Ovary (tissue), 9 donors: Measurements from ENCODE around the gene P2RY11. TPM values are rescaled to one million over a fixed set of nuclear protein-coding genes. Genes with fewer than 3 reads are reported as not detected.

Experiments used
- DNase-seq, 5 donors: peaks; one replicate each; pipeline ENCODE4 v3.0.0-alpha.2; 2019 to 2020
- H3K27ac ChIP-seq, 2 donors: fragments of 200-600 bp; one replicate each; pipeline versions ENCODE4 v1.5.1 to v1.8.0; 2019 to 2022
- H3K27me3 ChIP-seq: fragments of 200-600 bp; one replicate; pipeline ENCODE4 v1.8.0; 2022
- H3K36me3 ChIP-seq: fragments of 200-600 bp; sonication (generic); one replicate; pipeline ENCODE4 v1.5.1; 2019
- H3K4me1 ChIP-seq: one replicate; pipeline ENCODE4 v1.8.1; 2013; ENCODE audit warnings: mild to moderate bottlenecking, moderate library complexity; ENCODE audit not compliant: insufficient read depth
- H3K4me3 ChIP-seq: fragments of 200-600 bp; sonication (generic); one replicate; pipeline ENCODE4 v1.5.1; 2017
- H3K9me3 ChIP-seq, 2 donors: fragments of 200-600 bp in 1 of 2; sonication (generic) in 1 of 2; one replicate each; pipeline versions ENCODE4 v1.5.1 to v1.8.1; 2013 to 2019; ENCODE audit warnings: mild to moderate bottlenecking in 1 of 2, moderate library complexity in 1 of 2
- CTCF ChIP-seq, 3 donors: fragments of 450-650 bp in 2 of 3; fragments of 200-600 bp in 1 of 3; IDR thresholded peaks; one replicate each; pipeline versions ENCODE4 v1.5.1 to v1.8.0; 2016 to 2022; ENCODE audit warnings: antibody characterized with exemption in 3 of 3, mild to moderate bottlenecking in 1 of 3
- EP300 ChIP-seq: sonication (generic); formaldehyde crosslinking; IDR thresholded peaks from one replicate; pipeline ENCODE4 v1.6.1; 2017; ENCODE audit warnings: antibody characterized with exemption
- POLR2A ChIP-seq: fragments of 450-650 bp; IDR thresholded peaks from one replicate; pipeline ENCODE4 v1.6.1; 2017; ENCODE audit warnings: antibody characterized with exemption, mild to moderate bottlenecking, moderate library complexity
- WGBS, 3 donors: extraction: QIAGEN DNeasy Blood & Tissue Kit in 1 of 3; methylation state at CpG; one replicate each; pipeline versions ENCODE4 v1.1.5 to v1.1.7; 2013 to 2017; 5-methylcytosine and 5-hydroxymethylcytosine counted together
- intact Hi-C, 4 donors: fragments of 100-400 bp; cut with DNase I; formaldehyde crosslinking; loops; one replicate each; pipeline versions ENCODE4 v1.11.0 to v1.15.1; 2022 to 2023
- polyA plus RNA-seq, 2 donors: library from polyadenylated mRNA; stranded (reverse); fragments of 200-250 nt in 1 of 2; fragments of 350-450 nt in 1 of 2; fragmentation: Illumina TruSeq in 1 of 2; extraction: RNeasy Lipid Tissue Mini Kit (QIAGEN cat#74804) in 1 of 2; gene quantifications; one replicate each; pipeline ENCODE4 v1.2.3, GENCODE V29; 2013 to 2014
- total RNA-seq, 7 donors: library from RNA; depleted of rRNA in 2 of 7; stranded (reverse); fragments of >200 nt in 2 of 7; fragmentation: NEBNext Ultra II Directional in 3 of 7; extraction: Animal tissue kit (Norgen Biotek cat#: 25700) in 3 of 7; gene quantifications; one replicate each; pipeline versions ENCODE4 v1.1.0 to v1.2.4, GENCODE V29; 2016 to 2023
- donor health status: DM: no; HTN: no; CAD: no; lungs with moderate emphysema.
- donor health status: DM: no; HTN: no; CAD: no.
- donor health status: Bipolar disorder and iron deficiency.
- donor health status: DM: yes; HTN: yes; CAD: no.
- donor health status: DM: no; HTN: no; CAD: no.
- donor health status: DM: yes; HTN: yes; CAD: no.

Gene P2RY11
- total and polyA plus RNA-seq, 9 donors = 2.1 to 18.5 (median 12.8) TPM

DNA sequence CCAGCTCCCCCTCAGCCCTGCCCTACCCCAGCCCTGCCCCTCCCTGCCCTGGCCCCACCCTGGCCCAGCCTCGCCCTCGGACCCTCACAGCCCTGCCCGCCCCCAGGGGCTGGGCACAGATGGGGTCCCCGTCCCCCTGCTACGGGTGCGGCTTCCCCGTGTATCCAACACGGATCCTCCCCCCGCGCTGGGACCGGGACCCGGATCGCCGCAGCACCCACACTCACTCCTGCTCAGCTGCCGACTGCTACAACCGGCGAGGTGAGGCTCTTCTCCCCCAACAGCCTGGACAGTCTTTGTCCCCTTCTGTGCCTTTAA, 20.2 kb upstream of the P2RY11 start:
- Histone ChIP-seq H3K4me3 (no peak overlapping the region), H3K9me3 (no peaks in the 10 kb centered on the region), H3K4me1 (no peaks in the 10 kb centered on the region), H3K27ac (no peak overlapping the region), H3K36me3 (no peaks in the 10 kb centered on the region), H3K27me3 (no peaks in the 10 kb centered on the region)
- TF ChIP-seq CTCF (IDR thresholded peaks at IDR 0.05) (no peak), POLR2A (no peak), EP300 (no peak)
- WGBS, 3 donors = 84 to 91% (median 87%) methylated on average over 12 to 17 of the region's 17 CpGs
- DNase-seq = peak in 1 of 5 donors; percentile 16
- intact Hi-C loops = no loop called here

- Histone ChIP-seq H3K9me3 (no peaks in the 10 kb centered on the region), H3K27ac (no peak overlapping the region), H3K4me3 (no peak overlapping the region), H3K36me3 (no peaks in the 10 kb centered on the region), H3K27me3 (no peaks in the 10 kb centered on the region), H3K4me1 (no peaks in the 10 kb centered on the region)
- peak in 1 of 5 donors; percentile 17 for DNase-seq
- no peak for TF ChIP-seq CTCF (IDR thresholded peaks at IDR 0.05)
- TF ChIP-seq EP300 = no peak
- no peak for TF ChIP-seq POLR2A
- intact Hi-C loops = no loop called here
- WGBS, 3 donors = 63 to 70% (median 67%) methylated on average over 13 of the region's 13 CpGs
Observed at GRCh38 chr19:10091895-10092641, 19.4 kb upstream of the P2RY11 start.

GRCh38 chr19:10092648-10093294, 18.7 kb upstream of the P2RY11 start:
- H3K36me3 ChIP-seq = no peaks in the 10 kb centered on the region
- H3K4me3 ChIP-seq = no peak overlapping the region
- no peaks in the 10 kb centered on the region for H3K4me1 ChIP-seq
- H3K9me3 ChIP-seq = no peaks in the 10 kb centered on the region
- H3K27me3 ChIP-seq = no peaks in the 10 kb centered on the region
- 88 to 94% (median 91%) methylated on average over 9 of the region's 9 CpGs for WGBS, 3 donors
- intact Hi-C loops = no loop called here
- no peak for DNase-seq
- H3K27ac ChIP-seq = no peak overlapping the region
- TF ChIP-seq EP300 (no peak), CTCF (IDR thresholded peaks at IDR 0.05) (no peak), POLR2A (no peak)

- Histone ChIP-seq H3K9me3 (no peaks in the 10 kb centered on the region), H3K4me1 (no peaks in the 10 kb centered on the region), H3K27ac (no peak overlapping the region), H3K36me3 (no peaks in the 10 kb centered on the region), H3K4me3 (no peak overlapping the region), H3K27me3 (no peaks in the 10 kb centered on the region)
- DNase-seq = peak in 1 of 5 donors; percentile 23
- WGBS, 3 donors = 72 to 77% (median 77%) methylated on average over 21 to 22 of the region's 22 CpGs
- TF ChIP-seq POLR2A = no peak
- TF ChIP-seq CTCF (IDR thresholded peaks at IDR 0.05) = no peak
- TF ChIP-seq EP300 = no peak
- intact Hi-C loops = no loop called here
Observed at GRCh38 chr19:10093295-10094186, 18.0 kb upstream of the P2RY11 start.
